Psoas muscle (tissue), 8 donors: ENCODE measurements around the gene CEBPG. TPM values are rescaled to one million over a fixed set of nuclear protein-coding genes. Genes with fewer than 3 reads are reported as not detected.
A peak's percentile ranks its signal among the peaks of the same experiment; 100 is the strongest.

ENCODE experiments used
- ATAC-seq, 4 donors: fragments of 200-7000 bp; cut with Tn5 transposase; one replicate each; pipeline ENCODE4 v1.9.1; 2020; ENCODE audit warnings: moderate library complexity in 3 of 4, mild to moderate bottlenecking in 2 of 4
- DNase-seq, 2 donors: peaks; one replicate each; pipeline ENCODE4 v3.0.0-alpha.2; 2020
- H3K27ac ChIP-seq: fragments of 200-600 bp; one replicate; pipeline ENCODE4 v1.8.0; 2022
- H3K27me3 ChIP-seq, 3 donors: fragments of 200-600 bp in 1 of 3; one replicate each; pipeline versions ENCODE4 v1.6.1 to v1.8.0; 2013 to 2022; ENCODE audit warnings: low read length in 2 of 3, mild to moderate bottlenecking in 2 of 3, moderate library complexity in 1 of 3; ENCODE audit not compliant: insufficient read depth in 3 of 3
- H3K36me3 ChIP-seq, 2 donors: fragments of 200-600 bp in 1 of 2; one replicate each; pipeline versions ENCODE4 v1.6.1 to v1.8.0; 2013 to 2022; ENCODE audit warnings: low read depth in 1 of 2, mild to moderate bottlenecking in 1 of 2, moderate library complexity in 1 of 2; ENCODE audit not compliant: insufficient read depth in 1 of 2
- H3K4me1 ChIP-seq: fragments of 200-600 bp; one replicate; pipeline ENCODE4 v1.8.0; 2022
- H3K4me3 ChIP-seq: fragments of 200-600 bp; one replicate; pipeline ENCODE4 v1.8.0; 2022; ENCODE audit warnings: mild to moderate bottlenecking
- H3K9me3 ChIP-seq: fragments of 200-600 bp; one replicate; pipeline ENCODE4 v1.8.0; 2022
- WGBS, 3 donors: extraction: QIAGEN DNeasy Blood & Tissue Kit; methylation state at CpG; one replicate each; pipeline versions ENCODE4 v1.1.6 to v1.1.7; 2013; 5-methylcytosine and 5-hydroxymethylcytosine counted together
- intact Hi-C, 2 donors: fragments of 100-400 bp; cut with DNase I; formaldehyde crosslinking; loops; one replicate each; pipeline versions ENCODE4 v1.11.0 to v1.14.2; 2022
- polyA plus RNA-seq, 3 donors: library from polyadenylated mRNA; stranded (reverse); fragments of 200-250 nt; gene quantifications; one replicate each; pipeline ENCODE4 v1.2.3, GENCODE V29; 2013
- total RNA-seq, 4 donors: library from RNA; stranded (reverse); fragmentation: NEBNext Ultra II Directional in 2 of 4; extraction: Animal tissue kit (Norgen Biotek cat#: 25700) in 2 of 4; gene quantifications; one replicate each; pipeline versions ENCODE4 v1.2.1 to v1.2.4, GENCODE V29; 2021 to 2023
- TF ChIP-seq, protein P1 (sequence below): fragments of 200-600 bp; IDR thresholded peaks from one replicate; pipeline ENCODE4 v1.8.0; 2022; ENCODE audit warnings: antibody characterized with exemption
- donor health status: healthy with polysubstance abuse.
- donor health status: DM: no; HTN: no; CAD: no; lungs with moderate emphysema.
- donor health status: Bipolar disorder and iron deficiency.
- donor health status: healthy.
- donor health status: DM: yes; HTN: yes; CAD: no.
- donor health status: DM: no; HTN: no; CAD: no.
- donor health status: DM: no; HTN: no; CAD: no.
- donor health status: DM: yes; HTN: yes; CAD: no.

CEBPG gene
- total and polyA plus RNA-seq, 7 donors, result 29.9 to 95.7 (median 50.1) TPM

- Histone ChIP-seq H3K27me3 (no peaks in the 10 kb centered on the region), H3K36me3 (no peaks in the 10 kb centered on the region), H3K4me3 (no peak overlapping the region), H3K4me1 (peaks cover 29% of the 10 kb centered on the region), H3K9me3 (no peaks in the 10 kb centered on the region), H3K27ac (no peak overlapping the region)
- TF ChIP-seq, protein P1, sequence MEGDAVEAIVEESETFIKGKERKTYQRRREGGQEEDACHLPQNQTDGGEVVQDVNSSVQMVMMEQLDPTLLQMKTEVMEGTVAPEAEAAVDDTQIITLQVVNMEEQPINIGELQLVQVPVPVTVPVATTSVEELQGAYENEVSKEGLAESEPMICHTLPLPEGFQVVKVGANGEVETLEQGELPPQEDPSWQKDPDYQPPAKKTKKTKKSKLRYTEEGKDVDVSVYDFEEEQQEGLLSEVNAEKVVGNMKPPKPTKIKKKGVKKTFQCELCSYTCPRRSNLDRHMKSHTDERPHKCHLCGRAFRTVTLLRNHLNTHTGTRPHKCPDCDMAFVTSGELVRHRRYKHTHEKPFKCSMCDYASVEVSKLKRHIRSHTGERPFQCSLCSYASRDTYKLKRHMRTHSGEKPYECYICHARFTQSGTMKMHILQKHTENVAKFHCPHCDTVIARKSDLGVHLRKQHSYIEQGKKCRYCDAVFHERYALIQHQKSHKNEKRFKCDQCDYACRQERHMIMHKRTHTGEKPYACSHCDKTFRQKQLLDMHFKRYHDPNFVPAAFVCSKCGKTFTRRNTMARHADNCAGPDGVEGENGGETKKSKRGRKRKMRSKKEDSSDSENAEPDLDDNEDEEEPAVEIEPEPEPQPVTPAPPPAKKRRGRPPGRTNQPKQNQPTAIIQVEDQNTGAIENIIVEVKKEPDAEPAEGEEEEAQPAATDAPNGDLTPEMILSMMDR, result no peak
- DNase-seq (peak in 1 of 2 donors; percentile 50), ATAC-seq (no peak)
- intact Hi-C loops, result no loop called here
- WGBS, 3 donors, result 70 to 78% (median 75%) methylated on average over 14 to 15 of the region's 15 CpGs
These were observed 24.2 kb downstream of the CEBPG start for GRCh38 chr19:33397536-33398360.

DNA sequence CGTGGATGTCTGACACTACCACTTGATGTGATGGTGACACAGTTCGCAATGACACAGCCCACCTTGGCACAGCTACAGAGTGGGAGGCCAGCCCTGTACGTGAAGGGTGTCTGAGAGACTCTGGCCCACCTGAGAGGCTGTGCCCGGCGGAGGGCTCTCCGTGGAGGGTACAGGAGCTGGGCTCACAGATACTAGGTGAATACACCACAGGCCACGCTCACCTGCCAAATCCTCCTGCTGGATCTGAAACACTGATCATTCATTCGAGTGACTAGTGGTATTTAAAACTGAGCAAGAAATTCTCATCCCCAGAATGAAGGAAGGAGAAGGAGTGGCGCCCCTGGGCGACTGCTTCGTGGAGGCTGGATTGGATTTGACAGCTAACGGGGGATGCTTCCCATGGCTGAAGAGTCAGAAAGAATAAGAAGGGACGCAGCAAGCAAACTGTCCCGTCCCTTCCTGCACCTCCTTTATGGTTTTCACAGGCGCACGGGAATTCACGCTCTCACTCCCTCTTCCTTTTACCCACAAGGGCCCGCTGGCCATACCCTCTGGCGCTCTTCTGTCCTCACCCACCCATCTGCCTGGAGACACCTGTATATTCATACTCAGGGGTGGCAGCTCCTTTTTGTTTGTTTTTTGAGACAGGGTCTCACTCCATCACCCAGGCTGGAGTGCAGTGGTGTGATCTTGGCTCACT is 25.0 kb downstream of the CEBPG start:
- H3K4me3 ChIP-seq, result no peak overlapping the region
- no peak overlapping the region for H3K27ac ChIP-seq
- ATAC-seq, result no peak
- TF ChIP-seq, protein P1, result no peak
- H3K4me1 ChIP-seq, result peaks cover 26% of the 10 kb centered on the region
- 90 to 94% (median 94%) methylated on average over 19 of the region's 19 CpGs for WGBS, 3 donors
- H3K36me3 ChIP-seq, result no peaks in the 10 kb centered on the region
- no peaks in the 10 kb centered on the region for H3K9me3 ChIP-seq
- DNase-seq, result no peak
- intact Hi-C loops, result no loop called here
- no peaks in the 10 kb centered on the region for H3K27me3 ChIP-seq

- 87 to 91% (median 88%) methylated on average over 28 of the region's 28 CpGs for WGBS, 3 donors
- Histone ChIP-seq H3K36me3 (no peaks in the 10 kb centered on the region), H3K27me3 (no peaks in the 10 kb centered on the region), H3K4me1 (peaks cover 19% of the 10 kb centered on the region), H3K9me3 (no peaks in the 10 kb centered on the region), H3K27ac (no peak overlapping the region), H3K4me3 (no peak overlapping the region)
- no peak for DNase-seq
- intact Hi-C loops, result no loop called here
- ATAC-seq, result no peak
- TF ChIP-seq, protein P1, result no peak
These were observed 25.7 kb downstream of the CEBPG start for GRCh38 chr19:33399081-33399744.

DNA sequence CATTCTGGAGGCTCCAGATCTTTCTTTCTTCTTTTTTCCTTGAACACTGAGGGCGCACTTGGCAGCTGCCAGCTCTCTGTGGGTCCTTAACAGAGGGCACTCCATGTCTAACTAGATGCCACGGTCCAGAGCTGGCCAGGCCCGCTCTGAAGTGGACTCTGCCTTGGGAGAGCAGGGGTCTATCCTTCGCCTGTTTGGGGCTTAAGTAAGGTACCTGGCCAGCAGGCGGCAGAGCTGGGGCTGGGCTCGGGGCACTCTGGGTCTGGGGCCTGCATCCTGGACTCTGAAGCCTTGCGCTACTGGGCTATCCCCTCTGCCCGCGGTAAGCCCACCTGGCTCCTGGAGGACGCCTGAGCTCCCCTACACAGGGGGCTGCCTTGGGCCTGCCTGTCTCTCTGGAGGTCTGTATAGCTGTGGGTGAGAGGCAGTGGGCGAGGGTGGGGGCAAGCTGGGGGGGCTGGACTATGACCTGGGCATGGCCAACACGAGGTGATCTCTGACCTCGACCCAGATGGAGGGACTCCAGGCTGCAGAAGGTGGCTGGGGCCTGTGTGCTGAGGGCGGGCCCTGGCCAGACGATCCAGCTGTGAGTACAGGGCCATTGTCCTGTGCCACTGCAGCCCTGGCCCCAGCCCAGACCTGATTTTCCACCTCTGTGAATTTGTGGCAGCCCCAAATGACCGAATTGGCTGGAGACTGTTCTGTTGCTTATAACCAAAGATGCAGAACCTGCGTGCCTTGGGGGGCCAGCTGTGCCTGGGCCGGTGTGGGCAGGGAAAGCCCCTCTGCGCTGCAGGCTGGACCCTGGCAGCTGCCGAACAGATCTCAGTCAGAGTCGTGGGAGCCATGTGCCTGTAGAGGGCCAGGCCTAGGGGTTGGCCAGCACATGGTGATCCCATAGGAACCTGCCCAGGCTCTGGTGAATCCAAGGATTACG is 26.5 kb downstream of the CEBPG start:
- no peaks in the 10 kb centered on the region for H3K9me3 ChIP-seq
- H3K36me3 ChIP-seq, result no peaks in the 10 kb centered on the region
- intact Hi-C loops, result no loop called here
- H3K4me3 ChIP-seq, result no peak overlapping the region
- H3K27ac ChIP-seq, result no peak overlapping the region
- peaks cover 14% of the 10 kb centered on the region for H3K4me1 ChIP-seq
- TF ChIP-seq, protein P1, result no peak
- DNase-seq (peak in 1 of 2 donors; percentile 42), ATAC-seq (no peak)
- H3K27me3 ChIP-seq, result no peaks in the 10 kb centered on the region
- 72 to 80% (median 74%) methylated on average over 20 to 22 of the region's 22 CpGs for WGBS, 3 donors
